ENCODE results near the gene BAG1. TPM values are rescaled to one million over a fixed set of nuclear protein-coding genes. Genes with fewer than 3 reads are reported as not detected.

BAG1 gene
- 58.8 and 76.1 TPM in 2 replicates for total RNA-seq

DNA sequence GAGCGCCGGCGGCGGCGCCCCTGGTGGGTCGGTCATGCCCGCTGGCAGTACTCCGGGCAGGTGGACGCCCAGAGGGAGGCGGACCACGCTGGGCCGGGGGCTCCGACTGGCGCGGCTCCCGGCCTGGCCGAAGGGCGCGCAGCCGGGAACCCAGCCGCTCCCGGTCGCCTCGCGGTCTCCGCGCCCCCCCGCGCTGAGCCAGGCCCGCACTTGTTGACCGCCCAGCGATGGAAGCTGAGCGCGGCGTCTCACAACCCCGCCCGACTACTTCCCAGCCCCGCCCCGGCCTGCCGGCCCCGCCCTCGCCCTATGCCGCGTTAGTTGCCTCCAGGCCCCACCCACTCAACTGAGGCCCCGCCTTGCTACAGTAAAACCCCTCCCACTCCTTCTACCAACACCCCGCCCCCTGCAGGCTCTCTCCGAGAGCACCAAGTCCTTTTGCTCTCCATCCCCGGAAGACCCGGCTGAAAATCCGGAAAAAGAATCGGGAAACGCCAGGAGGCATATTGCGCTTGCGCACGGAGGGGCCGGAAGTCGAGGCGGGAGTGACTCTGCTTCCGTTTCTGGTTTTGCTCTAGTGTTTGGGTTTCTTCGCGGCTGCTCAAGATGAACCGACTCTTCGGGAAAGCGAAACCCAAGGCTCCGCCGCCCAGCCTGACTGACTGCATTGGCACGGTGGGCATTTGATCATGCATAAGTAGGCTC lies at the start of gene BAG1, which contains the start of gene CHMP5:
Gene BAG1, minus strand, starts transcription at position 236 of the 705 bp plus-strand sequence.
Gene CHMP5, plus strand, starts transcription at position 577 of the 705 bp plus-strand sequence. Its CDS starts 30 bp downstream, at position 607.

DNA sequence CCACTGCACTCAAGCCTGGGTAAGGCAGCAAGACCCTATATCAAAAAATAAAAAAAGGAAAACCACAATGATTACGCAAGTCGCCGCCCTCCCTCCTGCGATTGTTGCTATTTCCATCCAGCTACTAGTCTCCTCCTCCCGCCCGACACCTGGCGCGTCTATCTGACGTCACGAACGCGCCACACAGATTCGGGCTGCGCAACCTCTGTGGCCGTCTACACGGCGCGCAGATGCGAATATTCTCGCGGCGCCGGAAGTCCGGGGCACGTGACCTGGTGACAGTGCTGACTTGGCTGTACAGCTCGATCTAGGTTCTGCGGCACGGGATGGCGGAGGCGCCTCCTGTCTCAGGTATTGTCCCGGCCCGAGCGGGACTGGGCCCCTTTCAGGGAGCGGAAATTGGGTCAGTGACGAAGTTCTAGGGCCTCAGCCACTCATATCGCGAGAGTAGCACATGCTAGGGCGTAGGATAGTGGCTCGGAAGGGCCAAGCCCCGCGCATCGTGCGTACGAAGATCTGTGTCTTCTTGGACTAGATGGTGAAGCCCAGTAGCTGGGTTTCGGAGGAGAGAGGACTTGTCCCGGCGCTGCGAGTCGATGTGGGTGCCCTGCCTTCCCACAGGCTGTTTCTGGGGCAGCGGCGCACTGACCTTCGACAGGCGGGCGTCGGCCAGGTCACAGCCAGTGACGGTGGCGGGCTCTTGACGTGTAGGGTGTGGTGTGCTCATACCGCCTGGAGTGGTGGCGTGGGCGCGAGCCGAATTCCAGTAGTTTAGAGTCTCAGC lies 25.9 kb upstream of the BAG1 start, which contains the start of gene NFX1:
Gene NFX1, plus strand, starts transcription at position 270 of the 784 bp plus-strand sequence. Its CDS starts 57 bp downstream, at position 327.

DNA sequence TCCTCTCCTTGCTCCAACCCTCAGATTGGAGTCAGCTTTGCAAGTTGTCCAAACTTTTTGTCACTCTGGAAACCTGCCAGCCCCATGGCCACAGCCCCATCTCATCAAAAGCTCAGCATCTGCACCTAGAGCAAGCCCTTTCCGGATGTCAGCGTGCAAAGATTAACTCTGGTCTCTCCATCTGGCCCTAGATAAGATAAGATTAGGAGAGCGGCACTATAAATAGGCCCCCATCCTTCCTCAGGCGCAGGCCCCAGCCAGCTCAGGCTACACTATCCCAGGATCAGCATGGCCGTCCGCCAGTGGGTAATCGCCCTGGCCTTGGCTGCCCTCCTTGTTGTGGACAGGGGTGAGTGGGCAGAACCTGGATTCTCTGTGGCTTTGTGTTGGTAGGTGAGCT lies 24.6 kb downstream of the BAG1 start, which contains the start of gene SPINK4:
Gene SPINK4, plus strand, starts transcription at position 247 of the 400 bp plus-strand sequence. Its CDS starts 42 bp downstream, at position 289.

Other genes starting within 250 kb of the BAG1 start
- gene DNAJA1, start 239.4 kb downstream of the BAG1 start, total RNA-seq = 97.5 and 128 TPM in 2 replicates
- 35.7 and 43.1 TPM in 2 replicates for gene SMU1, start 188.0 kb downstream of the BAG1 start, total RNA-seq
- 14.9 and 15.8 TPM in 2 replicates for gene B4GALT1, start 97.4 kb downstream of the BAG1 start, total RNA-seq
- not detected in 2 replicates for gene SPINK4, start 24.5 kb downstream of the BAG1 start, total RNA-seq
- gene CHMP5, start 341 bp upstream of the BAG1 start, total RNA-seq = 91.8 and 99.9 TPM in 2 replicates
- gene NFX1, start 25.8 kb upstream of the BAG1 start, total RNA-seq = 12.5 and 13.3 TPM in 2 replicates
- 0.11 TPM in 1 of 2 replicates, not detected in the other for gene AQP7, start 137.9 kb upstream of the BAG1 start, total RNA-seq
- 0.09 and 0.11 TPM in 2 replicates for gene AQP3, start 182.9 kb upstream of the BAG1 start, total RNA-seq
- 9.1 and 12.3 TPM in 2 replicates for gene NOL6, start 209.2 kb upstream of the BAG1 start, total RNA-seq